Hippocampal formation (tissue), 2 donors: ENCODE data around the gene MYCBP2.

Experiments used
- DNase-seq, 2 donors: peaks; one replicate each; lab custom pipeline; 2025; lab: John Stamatoyannopoulos, UW

Gene MYCBP2

GRCh38 chr13:77093735-77094134 is 233.2 kb downstream of the MYCBP2 start:
- no peak for DNase-seq

- DNase-seq, result no peak
Observed at GRCh38 chr13:77084755-77085154, 242.1 kb downstream of the MYCBP2 start.

- peak in 1 of 2 donors; percentile 12 for DNase-seq
Observed at GRCh38 chr13:77079902-77080413, 246.9 kb downstream of the MYCBP2 start.

- DNase-seq, result no peak
Observed at GRCh38 chr13:77067519-77067918, 259.4 kb downstream of the MYCBP2 start.

GRCh38 chr13:77065461-77066147 is 261.3 kb downstream of the MYCBP2 start:
- DNase-seq, result no peak

GRCh38 chr13:77062097-77062496 is 264.8 kb downstream of the MYCBP2 start:
- no peak for DNase-seq

GRCh38 chr13:77061362-77061761 is 265.5 kb downstream of the MYCBP2 start:
- DNase-seq, result no peak

- no peak for DNase-seq
Observed at GRCh38 chr13:77056886-77057285, 270.0 kb downstream of the MYCBP2 start.

- DNase-seq, result peak in 1 of 2 donors; percentile 26
Observed at GRCh38 chr13:77056382-77056781, 270.5 kb downstream of the MYCBP2 start.

- no peak for DNase-seq
Observed at GRCh38 chr13:77055158-77055557, 271.7 kb downstream of the MYCBP2 start.

GRCh38 chr13:77053192-77053591 is 273.7 kb downstream of the MYCBP2 start:
- no peak for DNase-seq

GRCh38 chr13:77048681-77049080 is 278.2 kb downstream of the MYCBP2 start:
- no peak for DNase-seq

GRCh38 chr13:77047649-77048343 is 279.1 kb downstream of the MYCBP2 start:
- no peak for DNase-seq

- no peak for DNase-seq
Observed at GRCh38 chr13:77042566-77043177, 284.2 kb downstream of the MYCBP2 start.

- DNase-seq, result no peak
Observed at GRCh38 chr13:77040835-77041234, 286.1 kb downstream of the MYCBP2 start.

GRCh38 chr13:77040076-77040475 is 286.8 kb downstream of the MYCBP2 start:
- no peak for DNase-seq

- no peak for DNase-seq
Observed at GRCh38 chr13:77038907-77039480, 287.9 kb downstream of the MYCBP2 start.

GRCh38 chr13:77036279-77036678 is 290.6 kb downstream of the MYCBP2 start:
- peak in 1 of 2 donors; percentile 29 for DNase-seq

- DNase-seq, result no peak
Observed at GRCh38 chr13:77034881-77035280, 292.0 kb downstream of the MYCBP2 start.

- DNase-seq, result no peak
Observed at GRCh38 chr13:77033717-77034302, 293.1 kb downstream of the MYCBP2 start.

- peak in 1 of 2 donors; percentile 19 for DNase-seq
Observed at GRCh38 chr13:77031656-77032243, 295.1 kb downstream of the MYCBP2 start.

- DNase-seq, result no peak
Observed at GRCh38 chr13:77029436-77029835, 297.5 kb downstream of the MYCBP2 start.
